ENCODE data around the gene AGBL5.
A peak's percentile ranks its signal among the peaks of the same experiment; 100 is the strongest.
"Not testable (repeated sequence)": the region's sequence is repeated elsewhere in the genome, so short reads cannot be mapped to it uniquely, and the experiment has no call there.

AGBL5 gene

GRCh38 chr2:27070653-27071276, 19.3 kb downstream of the AGBL5 start:
- DNase-seq: no peak
- Mint-ChIP-seq H3K27ac (peak overlapping the region; percentile 98), H3K36me3 (peaks cover 40% of the 10 kb centered on the region), H3K4me1 (peaks cover 71% of the 10 kb centered on the region), H3K4me3 (peak overlapping the region; percentile 99), H3K9me3 (no peaks in the 10 kb centered on the region), H3K27me3 (no peaks in the 10 kb centered on the region)
- CTCF ChIA-PET: interaction anchor here (1.0 to 1.6 kb wide), 3 partner anchors 10 to 109 kb away, joined by 3 to 6 read pairs (median 5); partner anchors contain the start of gene AGBL5

GRCh38 chr2:27071277-27071989, 20.0 kb downstream of the AGBL5 start, which contains the start of gene OST4:
OST4 (minus strand) TSS chr2:27071654.
- H3K36me3 Mint-ChIP-seq: peaks cover 36% of the 10 kb centered on the region
- peak within 1 kb of the TSS; percentile 99 for H3K4me3 Mint-ChIP-seq
- DNase-seq: peak; percentile 93
- H3K9me3 Mint-ChIP-seq: no peaks in the 10 kb centered on the region
- CTCF ChIA-PET: interaction anchor here (1.0 to 1.6 kb wide), 3 partner anchors 10 to 110 kb away, joined by 3 to 6 read pairs (median 5); partner anchors contain the start of gene AGBL5
- peak within 1 kb of the TSS; percentile 98 for H3K27ac Mint-ChIP-seq
- peaks cover 4% of the 10 kb centered on the region for H3K27me3 Mint-ChIP-seq
- H3K4me1 Mint-ChIP-seq: peaks cover 74% of the 10 kb centered on the region

- H3K27ac Mint-ChIP-seq: peak overlapping the region; percentile 85
- H3K27me3 Mint-ChIP-seq: peaks cover 8% of the 10 kb centered on the region
- H3K36me3 Mint-ChIP-seq: peaks cover 36% of the 10 kb centered on the region
- peaks cover 80% of the 10 kb centered on the region for H3K4me1 Mint-ChIP-seq
- H3K9me3 Mint-ChIP-seq: no peaks in the 10 kb centered on the region
- no peak for DNase-seq
- peak overlapping the region; percentile 78 for H3K4me3 Mint-ChIP-seq
- CTCF ChIA-PET: interaction anchor here (1.1 to 1.6 kb wide), 3 partner anchors 9 to 21 kb away, joined by 4 to 6 read pairs (median 5); partner anchors contain the start of gene AGBL5
Measured at GRCh38 chr2:27071990-27072830, 20.7 kb downstream of the AGBL5 start.

- CTCF ChIA-PET: interaction anchor here (1.1 kb wide), 1 partner anchor 8 kb away, joined by 4 read pairs; no protein-coding TSS in a partner anchor
- Mint-ChIP-seq H3K36me3 (peaks cover 31% of the 10 kb centered on the region), H3K27me3 (peaks cover 12% of the 10 kb centered on the region), H3K9me3 (no peaks in the 10 kb centered on the region), H3K27ac (peak overlapping the region; percentile 47), H3K4me1 (peaks cover 78% of the 10 kb centered on the region), H3K4me3 (peak overlapping the region; percentile 78)
- DNase-seq: no peak
Measured at GRCh38 chr2:27072920-27073319, 21.5 kb downstream of the AGBL5 start.

- CTCF ChIA-PET: interaction anchor here (1.4 to 1.8 kb wide), 2 partner anchors 10 to 12 kb away, joined by 4 to 5 read pairs; no protein-coding TSS in a partner anchor
- Mint-ChIP-seq H3K27me3 (peaks cover 12% of the 10 kb centered on the region), H3K36me3 (peaks cover 22% of the 10 kb centered on the region), H3K27ac (peak overlapping the region; percentile 3), H3K4me3 (no peak overlapping the region), H3K4me1 (peaks cover 70% of the 10 kb centered on the region), H3K9me3 (no peaks in the 10 kb centered on the region)
- DNase-seq: no peak
Measured at GRCh38 chr2:27073782-27074181, 22.3 kb downstream of the AGBL5 start.

GRCh38 chr2:27074738-27075565, 23.5 kb downstream of the AGBL5 start:
- Mint-ChIP-seq H3K36me3 (peaks cover 10% of the 10 kb centered on the region), H3K27me3 (peaks cover 12% of the 10 kb centered on the region), H3K4me3 (no peak overlapping the region), H3K4me1 (peaks cover 58% of the 10 kb centered on the region), H3K27ac (peak overlapping the region; percentile 90), H3K9me3 (no peaks in the 10 kb centered on the region)
- peak; percentile 69 for DNase-seq
- CTCF ChIA-PET: interaction anchor here (1.4 to 1.8 kb wide), 2 partner anchors 9 to 11 kb away, joined by 4 to 5 read pairs; no protein-coding TSS in a partner anchor

- CTCF ChIA-PET, H3K9me3 Mint-ChIP-seq, H3K36me3 Mint-ChIP-seq, H3K4me3 Mint-ChIP-seq: not testable (repeated sequence)
- Mint-ChIP-seq H3K4me1 (peaks cover 58% of the 10 kb centered on the region), H3K27me3 (peaks cover 12% of the 10 kb centered on the region), H3K27ac (peak overlapping the region; percentile 90)
- peak; percentile 40 for DNase-seq
Measured at GRCh38 chr2:27075566-27075871, 24.1 kb downstream of the AGBL5 start.

GRCh38 chr2:27076323-27076722, 24.9 kb downstream of the AGBL5 start:
- Mint-ChIP-seq H3K36me3 (peaks cover 2% of the 10 kb centered on the region), H3K27ac (peak overlapping the region; percentile 13), H3K4me3 (no peak overlapping the region), H3K27me3 (peaks cover 12% of the 10 kb centered on the region), H3K4me1 (peaks cover 60% of the 10 kb centered on the region), H3K9me3 (no peaks in the 10 kb centered on the region)
- CTCF ChIA-PET: no interaction called here
- DNase-seq: no peak

GRCh38 chr2:27077231-27077630, 25.8 kb downstream of the AGBL5 start:
- Mint-ChIP-seq H3K4me3 (no peak overlapping the region), H3K27me3 (peaks cover 12% of the 10 kb centered on the region), H3K4me1 (peaks cover 62% of the 10 kb centered on the region), H3K27ac (peak overlapping the region; percentile 2), H3K9me3 (no peaks in the 10 kb centered on the region), H3K36me3 (peaks cover 2% of the 10 kb centered on the region)
- no peak for DNase-seq
- CTCF ChIA-PET: no interaction called here

- Mint-ChIP-seq H3K4me1 (peaks cover 56% of the 10 kb centered on the region), H3K4me3 (no peak within 1 kb of the TSS), H3K27ac (no peak within 1 kb of the TSS), H3K9me3 (no peaks in the 10 kb centered on the region), H3K27me3 (peaks cover 12% of the 10 kb centered on the region), H3K36me3 (peaks cover 2% of the 10 kb centered on the region)
- CTCF ChIA-PET: interaction anchor here (0.7 to 0.9 kb wide), 2 partner anchors 28 to 684 kb away, joined by 3 to 4 read pairs; no protein-coding TSS in a partner anchor
- DNase-seq: no peak
Measured at GRCh38 chr2:27078267-27079194, 27.1 kb downstream of the AGBL5 start, which contains the start of gene EMILIN1. EMILIN1 (plus strand) TSS chr2:27078615; CDS start chr2:27079066, 451 bp downstream.

- Mint-ChIP-seq H3K4me3 (no peak overlapping the region), H3K4me1 (peaks cover 52% of the 10 kb centered on the region), H3K36me3 (peaks cover 2% of the 10 kb centered on the region), H3K27me3 (peaks cover 12% of the 10 kb centered on the region), H3K27ac (peak overlapping the region; percentile 82), H3K9me3 (no peaks in the 10 kb centered on the region)
- CTCF ChIA-PET: interaction anchor here (0.7 to 0.9 kb wide), 2 partner anchors 29 to 697 kb away, joined by 3 to 4 read pairs; no protein-coding TSS in a partner anchor
- DNase-seq: no peak
Measured at GRCh38 chr2:27079233-27080139, 28.0 kb downstream of the AGBL5 start.

GRCh38 chr2:27080140-27080469, 28.6 kb downstream of the AGBL5 start:
- no peak for DNase-seq
- H3K9me3 Mint-ChIP-seq: no peaks in the 10 kb centered on the region
- peaks cover 2% of the 10 kb centered on the region for H3K36me3 Mint-ChIP-seq
- peak overlapping the region; percentile 82 for H3K27ac Mint-ChIP-seq
- peaks cover 52% of the 10 kb centered on the region for H3K4me1 Mint-ChIP-seq
- H3K4me3 Mint-ChIP-seq: no peak overlapping the region
- H3K27me3 Mint-ChIP-seq: peaks cover 12% of the 10 kb centered on the region
- CTCF ChIA-PET: interaction anchor here (0.7 kb wide), 1 partner anchor 697 kb away, joined by 3 read pairs; no protein-coding TSS in a partner anchor

Data from activated naive CD4-positive, alpha-beta T cell treated with anti-CD3 and anti-CD28 coated beads, Interleukin-2, amount 10 ng/mL, durations not matched to agents 7 days and 5 days (primary cell).